Inflammatory macrophage treated with lipopolysaccharide for 4 hours (primary cell): Measurements from ENCODE around the gene PTK7.
"Not testable (repeated sequence)": the region's sequence is repeated elsewhere in the genome, so short reads cannot be mapped to it uniquely, and the experiment has no call there.

ENCODE experiments used
- DNase-seq: peaks from one replicate; pipeline ENCODE4 v3.0.0-alpha.2; 2020

PTK7 gene

DNA sequence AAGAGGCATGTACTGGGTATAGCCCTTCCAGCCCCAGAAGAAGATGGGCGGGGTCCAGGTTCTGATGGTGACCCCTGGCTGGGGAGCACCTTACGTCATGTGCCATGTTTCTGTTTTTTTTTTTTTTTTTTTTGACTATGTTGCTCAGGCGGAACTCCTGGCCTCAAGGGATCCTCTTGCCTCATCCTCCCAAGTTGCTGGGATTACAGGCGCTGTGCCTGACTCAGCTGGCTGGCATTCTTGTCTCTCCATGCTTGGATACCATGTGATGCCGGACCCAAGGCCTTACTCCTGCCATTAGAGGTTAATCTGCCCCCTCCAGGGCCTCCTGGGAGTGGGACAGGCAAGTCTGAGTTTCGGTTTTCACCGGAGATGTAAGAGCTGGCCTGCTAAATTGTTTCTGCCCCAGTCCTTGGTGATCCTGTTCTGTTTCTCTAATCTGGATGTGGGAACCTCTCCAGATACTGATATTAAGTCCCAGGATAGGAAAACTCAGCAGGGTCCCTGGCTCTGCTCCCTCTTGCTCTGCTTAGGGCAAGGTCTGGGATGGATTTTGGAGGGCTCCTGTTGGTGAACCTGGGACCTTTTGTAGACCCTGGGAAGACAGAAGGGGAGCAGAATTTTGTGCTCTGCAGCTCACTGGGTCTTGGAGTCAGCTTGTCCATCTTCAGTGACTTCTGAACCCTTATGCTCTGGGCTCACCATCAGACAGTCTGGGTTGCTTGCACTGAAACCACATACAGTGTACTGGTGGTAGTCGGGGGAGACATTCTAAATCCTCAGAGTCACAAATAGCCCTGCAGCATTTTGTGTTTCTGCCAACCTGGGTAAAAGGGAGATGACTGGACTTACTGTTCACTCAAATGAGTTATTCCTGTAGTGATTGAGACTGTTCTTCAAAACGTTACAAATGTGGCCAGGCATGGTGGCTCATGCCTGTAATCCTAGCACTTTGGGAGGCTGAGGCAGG, 45.1 kb downstream of the PTK7 start:
- no peak for DNase-seq

DNA sequence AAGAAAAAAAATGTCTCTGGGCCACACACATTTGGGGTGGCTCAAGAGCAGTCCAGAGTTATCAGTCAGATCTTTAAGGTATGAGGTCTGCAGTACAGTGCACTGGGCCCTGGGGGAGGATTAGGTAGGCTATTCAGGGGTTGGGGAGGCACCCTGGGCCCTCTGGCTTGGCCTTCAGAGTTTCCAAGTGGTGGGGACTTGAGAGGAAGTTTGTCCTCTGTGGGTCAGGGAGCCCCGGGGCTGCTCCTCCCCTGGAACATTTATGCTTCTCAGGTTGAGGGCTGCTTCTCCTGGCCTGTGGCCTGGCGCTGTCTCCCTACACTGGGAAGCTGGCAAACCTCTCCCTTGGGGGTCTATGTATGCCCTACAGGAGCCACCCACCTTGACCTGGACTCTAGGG, 46.0 kb downstream of the PTK7 start:
- DNase-seq = no peak

DNA sequence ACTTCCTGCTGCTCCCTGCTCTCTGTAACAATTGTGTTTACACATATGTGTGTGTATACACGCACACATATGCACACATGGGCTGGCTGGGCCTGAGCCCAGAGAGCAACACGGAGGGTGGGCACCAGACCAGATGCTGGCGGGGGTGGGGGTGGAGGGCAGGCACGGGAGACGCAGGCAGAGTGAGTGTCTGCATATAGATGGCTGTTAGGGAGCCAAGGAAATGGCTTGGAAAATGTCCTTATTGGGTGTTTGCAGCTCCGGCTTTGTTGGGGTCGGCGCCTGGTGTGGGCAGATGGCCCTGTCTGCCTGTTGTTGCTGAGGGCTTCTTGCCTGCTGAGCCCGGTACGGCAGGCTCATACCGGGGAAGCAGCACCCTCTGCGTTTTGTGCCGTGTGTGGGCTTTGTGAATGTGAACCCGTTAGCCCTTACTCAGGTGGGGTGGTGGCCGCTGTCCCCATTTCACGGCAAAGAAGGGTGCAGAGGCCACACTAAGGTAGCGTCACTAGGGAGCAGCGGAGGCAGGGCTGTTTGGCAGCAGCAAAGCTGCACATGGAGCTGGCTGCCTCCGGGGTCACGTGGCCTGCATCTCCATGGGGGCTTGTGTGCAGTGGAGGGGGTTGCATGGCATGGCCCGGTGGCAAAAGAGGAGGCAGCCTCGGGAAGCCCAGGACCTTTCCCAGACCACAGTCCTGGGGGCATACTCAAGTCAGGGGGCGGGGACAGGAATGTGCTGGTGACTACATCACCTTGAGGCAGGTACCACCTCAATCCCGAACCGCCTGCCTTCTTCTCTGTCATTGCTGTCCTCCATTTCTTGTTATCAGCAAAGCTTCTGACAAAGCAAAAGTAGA, 47.6 kb downstream of the PTK7 start:
- no peak for DNase-seq

DNA sequence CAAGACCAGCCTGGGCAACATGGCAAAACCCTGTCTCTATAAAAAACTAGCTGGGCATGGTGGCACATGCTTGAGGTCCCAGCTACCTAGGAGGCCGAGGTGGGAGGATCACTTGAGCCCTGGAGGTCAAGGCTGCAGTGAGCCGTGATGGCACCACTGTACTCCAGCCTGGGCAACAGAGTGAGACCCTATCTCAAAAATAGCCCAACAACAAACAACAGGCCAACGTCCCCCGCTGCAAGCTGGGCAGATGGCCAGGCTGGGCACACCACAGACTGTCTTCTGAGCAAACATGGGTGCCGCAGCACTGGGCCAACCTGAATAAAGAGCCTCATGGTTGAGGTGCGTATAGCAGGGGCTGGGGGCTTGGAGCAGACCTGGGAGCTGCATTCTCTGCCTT, 48.4 kb downstream of the PTK7 start:
- DNase-seq = no peak

GRCh38 chr6:43125119-43125518, 49.0 kb downstream of the PTK7 start:
- no peak for DNase-seq

- DNase-seq = no peak
Observed at GRCh38 chr6:43125555-43125954, 49.4 kb downstream of the PTK7 start.

GRCh38 chr6:43127180-43127579, 51.1 kb downstream of the PTK7 start:
- peak; percentile 10 for DNase-seq

GRCh38 chr6:43127877-43128276, 51.8 kb downstream of the PTK7 start:
- no peak for DNase-seq

DNA sequence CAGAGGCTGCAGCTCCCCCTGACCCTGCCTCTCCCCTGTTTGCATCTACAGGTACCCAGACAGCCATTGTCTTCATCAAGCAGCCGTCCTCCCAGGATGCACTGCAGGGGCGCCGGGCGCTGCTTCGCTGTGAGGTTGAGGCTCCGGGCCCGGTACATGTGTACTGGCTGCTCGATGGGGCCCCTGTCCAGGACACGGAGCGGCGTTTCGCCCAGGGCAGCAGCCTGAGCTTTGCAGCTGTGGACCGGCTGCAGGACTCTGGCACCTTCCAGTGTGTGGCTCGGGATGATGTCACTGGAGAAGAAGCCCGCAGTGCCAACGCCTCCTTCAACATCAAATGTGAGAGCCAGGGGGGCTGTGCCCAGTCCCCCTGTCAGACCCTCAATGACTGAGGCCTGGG, 52.8 kb downstream of the PTK7 start:
- DNase-seq = no peak

DNA sequence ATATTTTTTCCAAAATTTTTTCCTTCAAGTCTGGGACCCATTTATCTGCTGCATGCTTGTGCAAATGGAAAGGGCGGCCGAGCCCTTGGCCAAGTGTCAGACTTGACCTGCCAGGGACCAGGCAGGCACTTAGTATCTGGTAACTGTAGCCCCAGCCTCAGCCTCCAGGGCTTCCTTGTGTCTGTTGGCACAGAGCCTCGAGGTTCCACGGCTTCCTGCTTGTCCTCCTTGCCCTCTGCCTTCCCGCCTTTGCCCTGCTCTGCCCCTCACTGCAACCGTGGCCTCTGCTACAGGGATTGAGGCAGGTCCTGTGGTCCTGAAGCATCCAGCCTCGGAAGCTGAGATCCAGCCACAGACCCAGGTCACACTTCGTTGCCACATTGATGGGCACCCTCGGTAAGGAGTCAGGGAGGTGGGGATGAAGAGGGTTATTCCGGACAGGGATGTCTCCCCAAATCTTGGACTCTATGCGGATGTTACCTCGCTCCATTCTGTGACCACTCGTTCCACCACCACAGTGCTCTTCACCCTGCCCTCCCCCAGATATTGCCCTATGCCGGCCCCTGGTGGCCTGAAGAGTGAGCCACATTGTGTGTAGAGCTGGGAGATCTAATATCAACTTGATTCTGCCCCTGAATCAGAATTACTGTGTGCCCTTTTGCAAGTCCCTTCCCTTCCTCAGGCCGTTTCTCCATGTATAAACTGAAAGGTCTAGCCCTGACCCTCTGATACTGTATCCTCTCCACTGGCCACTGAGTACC, 53.5 kb downstream of the PTK7 start:
- DNase-seq = peak; percentile 7

DNA sequence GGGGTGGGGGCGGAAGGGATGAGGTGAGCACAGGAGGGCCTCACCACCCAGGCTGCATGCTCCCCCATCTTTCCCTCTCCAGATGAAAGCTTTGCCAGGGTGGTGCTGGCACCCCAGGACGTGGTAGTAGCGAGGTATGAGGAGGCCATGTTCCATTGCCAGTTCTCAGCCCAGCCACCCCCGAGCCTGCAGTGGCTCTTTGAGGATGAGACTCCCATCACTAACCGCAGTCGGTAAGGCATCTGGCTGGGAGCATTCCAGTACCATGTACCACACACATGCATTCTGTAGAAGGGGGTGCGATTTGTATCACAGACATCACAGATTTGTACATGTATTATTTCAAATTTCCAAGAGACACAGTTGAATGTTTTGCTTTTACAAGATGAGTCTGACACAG, 54.3 kb downstream of the PTK7 start:
- DNase-seq = no peak

DNA sequence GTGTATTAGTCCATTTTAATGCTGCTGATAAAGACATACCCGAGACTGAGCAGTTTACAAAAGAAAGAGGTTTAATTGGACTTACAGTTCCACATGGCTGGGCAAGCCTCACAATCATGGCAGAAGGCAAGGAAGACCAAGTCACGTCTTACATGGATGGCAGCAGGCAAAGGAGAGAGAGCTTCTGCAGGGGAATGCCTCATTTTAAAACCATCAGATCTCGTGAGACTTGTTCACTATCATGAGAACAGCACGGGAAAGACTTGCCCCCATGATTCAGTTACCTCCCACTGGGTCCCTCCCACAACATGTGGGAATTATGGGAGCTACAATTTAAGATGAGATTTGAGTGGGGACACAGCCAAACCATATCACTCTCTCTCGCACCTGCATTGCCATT, 55.3 kb downstream of the PTK7 start:
- DNase-seq = not testable (repeated sequence)

DNA sequence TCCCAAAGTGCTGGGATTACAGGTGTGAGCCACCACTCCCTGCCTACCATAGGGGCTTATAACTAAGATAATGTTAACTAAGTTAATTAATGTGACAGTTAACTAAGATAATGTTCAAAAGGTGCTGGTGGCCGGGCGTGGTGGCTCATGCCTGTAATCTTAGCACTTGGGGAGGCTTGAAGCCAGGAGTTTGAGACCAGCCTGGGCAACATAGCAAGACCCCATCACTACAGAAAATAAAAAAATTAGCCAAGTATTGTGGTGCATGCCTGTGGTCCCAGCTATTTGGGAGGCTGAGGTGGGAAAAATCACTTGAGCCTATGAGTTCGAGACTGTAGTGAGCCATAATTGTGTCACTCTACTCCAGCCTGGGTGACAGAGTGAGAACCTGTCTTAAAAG, 62.2 kb downstream of the PTK7 start:
- DNase-seq = no peak

- DNase-seq = not testable (repeated sequence)
Observed at GRCh38 chr6:43139973-43140372, 63.9 kb downstream of the PTK7 start.

DNA sequence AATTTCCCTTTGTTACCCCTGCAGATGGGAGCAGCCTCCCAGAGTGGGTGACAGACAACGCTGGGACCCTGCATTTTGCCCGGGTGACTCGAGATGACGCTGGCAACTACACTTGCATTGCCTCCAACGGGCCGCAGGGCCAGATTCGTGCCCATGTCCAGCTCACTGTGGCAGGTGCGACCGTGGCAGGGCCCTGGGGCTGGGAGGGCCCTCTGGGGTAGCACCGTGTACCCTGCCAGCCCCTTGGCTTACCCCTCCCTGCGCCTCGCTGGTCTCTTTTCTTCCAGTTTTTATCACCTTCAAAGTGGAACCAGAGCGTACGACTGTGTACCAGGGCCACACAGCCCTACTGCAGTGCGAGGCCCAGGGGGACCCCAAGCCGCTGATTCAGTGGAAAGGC, 65.5 kb downstream of the PTK7 start:
- DNase-seq = no peak

- DNase-seq = no peak
Observed at GRCh38 chr6:43142101-43142500, 66.0 kb downstream of the PTK7 start.

- DNase-seq = peak; percentile 56
Observed at GRCh38 chr6:43143235-43144128, 67.4 kb downstream of the PTK7 start.

DNA sequence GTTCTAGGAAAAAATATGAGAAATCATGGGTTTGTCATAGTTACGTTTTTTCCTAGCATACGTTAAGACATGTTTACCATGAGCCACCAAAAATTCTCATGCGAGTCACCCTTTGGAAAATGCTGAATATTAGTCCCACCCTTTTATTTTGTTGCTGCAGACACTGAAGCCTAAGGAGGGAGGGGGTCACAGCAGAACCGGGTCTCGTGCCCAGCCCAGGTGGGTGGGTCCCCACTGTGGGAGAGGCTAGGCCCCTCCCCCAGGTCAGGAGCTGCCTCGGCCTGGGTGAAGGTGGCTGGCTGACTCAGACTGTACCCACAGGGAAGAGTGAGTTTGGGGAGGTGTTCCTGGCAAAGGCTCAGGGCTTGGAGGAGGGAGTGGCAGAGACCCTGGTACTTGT, 68.8 kb downstream of the PTK7 start:
- no peak for DNase-seq

- DNase-seq = no peak
Observed at GRCh38 chr6:43146261-43146660, 70.1 kb downstream of the PTK7 start.

DNA sequence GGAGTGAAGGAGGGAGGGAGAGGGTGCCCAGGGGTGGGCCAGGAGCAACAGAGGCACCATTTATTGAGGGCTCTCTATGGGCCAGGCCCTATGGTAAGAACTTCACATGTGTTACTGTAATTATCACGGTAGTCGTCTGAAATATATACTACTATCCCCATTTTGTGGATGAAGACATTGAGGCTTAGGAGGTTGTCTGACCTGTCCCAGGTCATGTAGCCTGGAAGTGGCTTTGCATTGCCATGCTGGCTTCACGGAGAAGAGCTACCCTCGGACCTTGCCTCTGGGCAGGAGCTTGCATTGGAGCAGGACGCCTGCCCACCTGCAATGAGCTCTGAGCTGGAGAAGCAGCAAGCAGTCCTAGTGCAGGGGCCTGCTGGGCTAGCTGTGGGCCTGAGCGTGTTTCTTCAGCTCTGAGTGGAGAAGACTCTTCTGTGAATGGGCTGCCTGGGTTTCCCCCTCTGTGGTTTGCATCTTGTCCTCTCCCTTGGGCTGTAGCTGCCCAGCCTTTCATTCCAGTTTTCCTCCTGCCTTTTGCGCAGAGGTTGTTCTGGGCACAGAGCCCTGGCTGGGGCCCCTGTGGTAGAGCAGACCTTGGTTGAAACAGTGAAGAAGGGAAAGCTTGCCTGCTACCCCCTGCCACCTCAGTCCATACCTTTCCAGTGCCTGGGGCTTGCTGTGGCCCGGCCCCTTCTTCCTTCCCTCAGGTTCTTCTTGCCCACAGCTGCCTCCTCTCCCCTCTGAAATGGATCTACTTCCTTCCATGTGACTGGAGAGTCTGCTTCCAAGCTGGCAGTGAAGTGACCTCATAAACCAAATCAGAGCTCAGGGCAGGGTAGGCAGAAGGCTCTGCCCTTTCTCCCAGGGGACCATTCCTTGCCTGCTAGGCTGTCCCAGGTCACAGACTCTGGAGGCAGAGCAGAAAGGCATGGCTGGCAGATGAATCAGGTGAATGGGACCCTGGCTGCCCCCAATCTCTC, 70.9 kb downstream of the PTK7 start:
- DNase-seq = no peak
